Activated naive CD8-positive, alpha-beta T cell treated with anti-CD3 and anti-CD28 coated beads, Interleukin-2, amount 10 ng/mL, durations not matched to agents 7 days and 5 days (primary cell): ENCODE data around the gene SLC35B1. TPM values are rescaled to one million over a fixed set of nuclear protein-coding genes. Genes with fewer than 3 reads are reported as not detected.

ENCODE experiments used
- ATAC-seq: fragments of 150-1000 bp; cut with Tn5 transposase; one replicate; pipeline ENCODE4 v1.10.0; 2021; ENCODE audit warnings: low read depth, moderate library complexity
- POLR2A ChIA-PET: fragments of 350-600 bp; sonication (Branson Sonifier 250); formaldehyde crosslinking; loops from one replicate; lab custom pipeline; 2021; ENCODE audit warnings: antibody characterized with exemption; lab: Charles Lee
- DNase-seq: peaks from one replicate; pipeline ENCODE4 v3.0.0; 2021
- H3K27ac Mint-ChIP-seq: one replicate; pipeline ENCODE4 v1.8.0; 2022; ENCODE audit warnings: mild to moderate bottlenecking, mixed read lengths
- H3K27me3 Mint-ChIP-seq: one replicate; pipeline ENCODE4 v1.8.0; 2022; ENCODE audit warnings: mild to moderate bottlenecking, moderate library complexity, mixed read lengths
- H3K36me3 Mint-ChIP-seq: one replicate; pipeline ENCODE4 v1.8.0; 2021; ENCODE audit warnings: mild to moderate bottlenecking, mixed read lengths
- H3K4me1 Mint-ChIP-seq: one replicate; pipeline ENCODE4 v1.8.0; 2021; ENCODE audit warnings: mixed read lengths
- H3K4me3 Mint-ChIP-seq: one replicate; pipeline ENCODE4 v1.8.0; 2022; ENCODE audit warnings: mild to moderate bottlenecking, moderate library complexity, mixed read lengths
- H3K9me3 Mint-ChIP-seq: one replicate; pipeline ENCODE4 v1.8.0; 2021; ENCODE audit warnings: mixed read lengths
- total RNA-seq, 2 experiments: library from RNA; stranded (reverse); gene quantifications; one replicate each; pipeline ENCODE4 v1.2.3, GENCODE V29; 2021

Gene SLC35B1, protein sequence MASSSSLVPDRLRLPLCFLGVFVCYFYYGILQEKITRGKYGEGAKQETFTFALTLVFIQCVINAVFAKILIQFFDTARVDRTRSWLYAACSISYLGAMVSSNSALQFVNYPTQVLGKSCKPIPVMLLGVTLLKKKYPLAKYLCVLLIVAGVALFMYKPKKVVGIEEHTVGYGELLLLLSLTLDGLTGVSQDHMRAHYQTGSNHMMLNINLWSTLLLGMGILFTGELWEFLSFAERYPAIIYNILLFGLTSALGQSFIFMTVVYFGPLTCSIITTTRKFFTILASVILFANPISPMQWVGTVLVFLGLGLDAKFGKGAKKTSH
- total RNA-seq = 10 to 100 TPM; 45.9 to 48.5 TPM

DNA sequence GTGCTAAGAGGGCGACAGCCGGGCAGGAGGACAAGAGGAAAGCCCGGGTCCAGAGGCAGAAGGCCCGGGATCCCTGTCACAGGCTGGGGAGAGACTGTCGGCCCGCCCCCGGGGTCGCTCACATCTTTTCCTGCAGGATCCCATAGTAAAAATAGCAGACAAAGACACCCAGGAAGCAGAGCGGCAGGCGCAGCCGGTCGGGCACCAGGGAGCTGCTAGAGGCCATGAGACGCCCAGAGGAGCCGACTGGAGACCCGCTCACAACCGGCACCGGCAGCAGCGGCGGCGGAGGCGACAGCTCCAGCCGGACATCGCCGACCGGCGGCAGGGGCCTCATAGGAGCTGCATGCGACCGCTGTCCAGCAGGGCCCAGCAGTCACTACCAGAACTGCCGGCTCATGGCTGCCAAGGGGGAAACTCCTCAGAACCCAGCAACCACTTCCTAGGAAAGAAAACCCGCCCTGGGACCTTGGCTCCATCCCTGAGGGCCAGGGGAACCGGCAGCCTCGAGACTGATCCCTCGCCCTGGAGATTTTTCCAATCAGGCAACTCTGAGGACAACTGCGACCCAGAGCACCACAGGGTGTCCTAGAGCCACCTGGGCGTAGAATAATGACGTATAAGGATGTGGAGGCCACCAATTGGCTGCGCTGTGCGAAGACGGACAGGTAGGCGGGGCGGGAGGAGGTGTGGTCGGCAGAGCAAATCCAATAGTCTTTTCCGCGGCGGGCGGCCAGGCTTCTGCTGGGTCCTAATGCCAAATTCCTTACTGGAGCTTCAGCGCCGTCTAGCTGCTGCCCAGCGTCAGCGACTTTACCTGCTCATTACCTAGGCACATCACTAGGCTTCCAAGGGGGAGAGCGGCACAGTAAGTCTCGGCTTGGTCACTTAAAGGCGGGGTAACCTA lies at the start of gene SLC35B1:
TSS of gene SLC35B1 (minus strand) at position 357 of the 907 bp plus-strand sequence. CDS start at position 226, 131 bp downstream.
- POLR2A ChIA-PET = interaction anchor here (0.6 to 2.4 kb wide), 23 partner anchors 10 to 728 kb away, joined by 3 to 16 read pairs (median 4); partner anchors contain the start of genes FAM117A, KAT7 and PHB1
- ATAC-seq = peak; percentile 98
- peak; percentile 95 for DNase-seq
- H3K27ac Mint-ChIP-seq = peak within 1 kb of the TSS; percentile 98
- peaks cover 3% of the 10 kb centered on the region for H3K36me3 Mint-ChIP-seq
- peak within 1 kb of the TSS; percentile 93 for H3K4me3 Mint-ChIP-seq
- no peaks in the 10 kb centered on the region for H3K9me3 Mint-ChIP-seq
- peaks cover 36% of the 10 kb centered on the region for H3K4me1 Mint-ChIP-seq
- H3K27me3 Mint-ChIP-seq = no peaks in the 10 kb centered on the region

GRCh38 chr17:49757151-49757777 lies 49.5 kb upstream of the SLC35B1 start:
- Mint-ChIP-seq H3K4me1 (peaks cover 60% of the 10 kb centered on the region), H3K27me3 (no peaks in the 10 kb centered on the region), H3K4me3 (no peak overlapping the region), H3K36me3 (peaks cover 10% of the 10 kb centered on the region), H3K9me3 (no peaks in the 10 kb centered on the region), H3K27ac (peak overlapping the region; percentile 16)
- no peak for DNase-seq
- POLR2A ChIA-PET = interaction anchor here (1.7 kb wide), 1 partner anchor 10 kb away, joined by 9 read pairs; no protein-coding TSS in a partner anchor
- ATAC-seq = no peak

GRCh38 chr17:49756323-49757150 lies 48.8 kb upstream of the SLC35B1 start:
- H3K27ac Mint-ChIP-seq = peak overlapping the region; percentile 16

GRCh38 chr17:49755663-49756283 lies 48.0 kb upstream of the SLC35B1 start:
- DNase-seq = no peak
- Mint-ChIP-seq H3K9me3 (no peaks in the 10 kb centered on the region), H3K27me3 (no peaks in the 10 kb centered on the region), H3K27ac (peak overlapping the region; percentile 26), H3K4me3 (no peak overlapping the region), H3K36me3 (peaks cover 10% of the 10 kb centered on the region), H3K4me1 (peaks cover 50% of the 10 kb centered on the region)
- POLR2A ChIA-PET = interaction anchor here (0.9 to 1.4 kb wide), 3 partner anchors 8 to 33 kb away, joined by 3 to 8 read pairs (median 3); partner anchors contain the start of genes FAM117A and KAT7
- ATAC-seq = no peak

More at GRCh38 chr17:49756323-49757150, 48.8 kb upstream of the SLC35B1 start:
- H3K27me3 Mint-ChIP-seq = no peaks in the 10 kb centered on the region
- DNase-seq (no peak), ATAC-seq (no peak)
- H3K4me1 Mint-ChIP-seq = peaks cover 56% of the 10 kb centered on the region
- H3K9me3 Mint-ChIP-seq = no peaks in the 10 kb centered on the region
- H3K4me3 Mint-ChIP-seq = no peak overlapping the region
- POLR2A ChIA-PET = interaction anchor here (0.7 to 1.7 kb wide), 4 partner anchors 8 to 16 kb away, joined by 3 to 9 read pairs (median 6); partner anchors contain the start of gene FAM117A
- peaks cover 10% of the 10 kb centered on the region for H3K36me3 Mint-ChIP-seq

GRCh38 chr17:49753959-49754391 lies 46.2 kb upstream of the SLC35B1 start:
- no peaks in the 10 kb centered on the region for H3K9me3 Mint-ChIP-seq
- peaks cover 13% of the 10 kb centered on the region for H3K36me3 Mint-ChIP-seq
- ATAC-seq (no peak), DNase-seq (no peak)
- no peak overlapping the region for H3K4me3 Mint-ChIP-seq
- no peaks in the 10 kb centered on the region for H3K27me3 Mint-ChIP-seq
- peaks cover 47% of the 10 kb centered on the region for H3K4me1 Mint-ChIP-seq
- no peak overlapping the region for H3K27ac Mint-ChIP-seq
- POLR2A ChIA-PET = interaction anchor here (2.3 kb wide), 1 partner anchor 10 kb away, joined by 19 read pairs; the partner anchor contains the start of gene FAM117A

DNA sequence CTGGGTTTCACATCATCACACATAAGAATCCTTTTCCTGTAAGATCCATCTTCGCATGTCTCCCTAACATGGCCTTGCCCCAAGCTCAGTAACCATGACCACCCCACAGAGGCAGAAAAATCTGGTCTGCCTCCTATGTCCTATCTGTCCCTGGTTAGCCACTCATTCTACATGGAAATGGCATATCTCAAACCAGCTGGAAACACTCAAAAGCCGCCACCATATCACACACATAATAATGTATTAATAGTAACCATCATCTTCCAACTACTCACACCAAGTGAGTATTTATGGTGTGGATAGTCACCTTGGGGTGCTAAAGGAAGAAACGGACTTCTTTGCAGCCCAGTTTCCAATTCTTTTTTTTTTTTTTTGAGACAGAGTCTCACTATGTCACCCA lies 44.7 kb upstream of the SLC35B1 start:
- DNase-seq (no peak), ATAC-seq (no peak)
- peaks cover 55% of the 10 kb centered on the region for H3K4me1 Mint-ChIP-seq
- H3K27ac Mint-ChIP-seq = peak overlapping the region; percentile 3
- H3K36me3 Mint-ChIP-seq = peaks cover 9% of the 10 kb centered on the region
- H3K9me3 Mint-ChIP-seq = no peaks in the 10 kb centered on the region
- no peak overlapping the region for H3K4me3 Mint-ChIP-seq
- POLR2A ChIA-PET = interaction anchor here (0.8 to 2.3 kb wide), 4 partner anchors 11 to 64 kb away, joined by 3 to 19 read pairs (median 4); partner anchors contain the start of genes FAM117A and SLC35B1
- no peaks in the 10 kb centered on the region for H3K27me3 Mint-ChIP-seq

- peaks cover 18% of the 10 kb centered on the region for H3K36me3 Mint-ChIP-seq
- no peak overlapping the region for H3K4me3 Mint-ChIP-seq
- H3K27me3 Mint-ChIP-seq = no peaks in the 10 kb centered on the region
- ATAC-seq = no peak
- DNase-seq = no peak
- POLR2A ChIA-PET = interaction anchor here (1.5 to 5.3 kb wide), 4 partner anchors 9 to 42 kb away, joined by 6 to 76 read pairs (median 14); partner anchors contain the start of genes FAM117A and SLC35B1
- H3K9me3 Mint-ChIP-seq = no peaks in the 10 kb centered on the region
- peak overlapping the region; percentile 85 for H3K27ac Mint-ChIP-seq
- H3K4me1 Mint-ChIP-seq = peaks cover 60% of the 10 kb centered on the region
Measured at GRCh38 chr17:49749730-49750129, 42.0 kb upstream of the SLC35B1 start.

DNA sequence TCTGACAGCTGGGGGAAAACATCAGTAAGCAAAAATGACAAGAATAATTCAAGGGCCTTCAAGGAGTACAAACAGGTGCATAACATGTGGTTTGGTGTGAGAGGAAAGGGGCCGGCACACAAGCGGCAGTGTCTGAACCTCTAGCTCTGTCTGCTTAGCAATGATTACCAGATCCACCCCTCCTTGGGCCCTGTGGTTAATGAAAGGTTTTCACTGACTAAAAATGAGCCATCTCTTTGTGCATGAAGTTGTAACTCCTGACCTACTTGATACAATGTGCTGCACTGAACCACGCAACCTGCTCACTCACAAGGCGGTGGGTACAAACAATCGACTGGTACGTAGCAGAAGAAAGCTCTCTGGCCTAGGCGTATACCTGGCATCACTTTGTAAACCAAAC lies 41.0 kb upstream of the SLC35B1 start:
- H3K27ac Mint-ChIP-seq = peak overlapping the region; percentile 85
- H3K27me3 Mint-ChIP-seq = no peaks in the 10 kb centered on the region
- peak; percentile 32 for DNase-seq
- H3K4me1 Mint-ChIP-seq = peaks cover 59% of the 10 kb centered on the region
- H3K9me3 Mint-ChIP-seq = no peaks in the 10 kb centered on the region
- POLR2A ChIA-PET = interaction anchor here (0.9 to 5.3 kb wide), 7 partner anchors 9 to 72 kb away, joined by 3 to 76 read pairs (median 12); partner anchors contain the start of genes FAM117A, KAT7 and SLC35B1
- H3K4me3 Mint-ChIP-seq = peak overlapping the region; percentile 79
- peak; percentile 69 for ATAC-seq
- H3K36me3 Mint-ChIP-seq = peaks cover 16% of the 10 kb centered on the region

DNA sequence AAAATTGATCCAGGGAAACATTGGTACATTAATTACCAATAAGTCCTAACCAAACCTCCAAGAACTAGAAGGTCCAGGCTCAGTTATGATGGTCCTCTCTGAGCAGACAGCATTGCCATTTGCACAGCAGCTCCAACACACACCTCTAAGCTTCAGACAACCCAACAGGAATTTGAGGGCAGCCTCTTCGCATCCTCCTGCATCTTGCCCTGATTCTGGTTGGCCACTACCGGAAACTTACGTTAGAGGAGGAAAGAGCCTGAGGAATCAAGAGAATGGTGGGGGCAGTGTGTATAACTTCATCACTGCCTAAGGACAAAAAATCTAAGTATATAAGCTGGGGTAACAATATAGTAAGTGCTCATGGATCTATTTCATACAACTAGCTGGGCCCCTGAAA lies 40.5 kb upstream of the SLC35B1 start:
- H3K27me3 Mint-ChIP-seq = no peaks in the 10 kb centered on the region
- ATAC-seq (peak; percentile 26), DNase-seq (no peak)
- peaks cover 16% of the 10 kb centered on the region for H3K36me3 Mint-ChIP-seq
- peak overlapping the region; percentile 85 for H3K27ac Mint-ChIP-seq
- peaks cover 57% of the 10 kb centered on the region for H3K4me1 Mint-ChIP-seq
- no peaks in the 10 kb centered on the region for H3K9me3 Mint-ChIP-seq
- H3K4me3 Mint-ChIP-seq = peak overlapping the region; percentile 79
- POLR2A ChIA-PET = interaction anchor here (0.9 to 5.3 kb wide), 9 partner anchors 9 to 71 kb away, joined by 3 to 76 read pairs (median 6); partner anchors contain the start of genes FAM117A, KAT7 and SLC35B1

GRCh38 chr17:49747632-49748031 lies 39.9 kb upstream of the SLC35B1 start:
- H3K27ac Mint-ChIP-seq = peak overlapping the region; percentile 85
- ATAC-seq = no peak
- peaks cover 20% of the 10 kb centered on the region for H3K36me3 Mint-ChIP-seq
- POLR2A ChIA-PET = interaction anchor here (0.9 to 5.3 kb wide), 9 partner anchors 8 to 41 kb away, joined by 3 to 76 read pairs (median 9); partner anchors contain the start of genes FAM117A, KAT7 and SLC35B1
- H3K27me3 Mint-ChIP-seq = no peaks in the 10 kb centered on the region
- peak overlapping the region; percentile 79 for H3K4me3 Mint-ChIP-seq
- H3K4me1 Mint-ChIP-seq = peaks cover 59% of the 10 kb centered on the region
- no peak for DNase-seq
- H3K9me3 Mint-ChIP-seq = no peaks in the 10 kb centered on the region
